GM21825 (cell line): Measurements from ENCODE around the gene SCO1.
"Not testable (repeated sequence)": the region's sequence is repeated elsewhere in the genome, so short reads cannot be mapped to it uniquely, and the experiment has no call there.

Experiments used
- ATAC-seq: cut with Tn5 transposase; IDR thresholded peaks from one replicate; pipeline ENCODE4 v1.9.1; 2021; ENCODE audit warnings: mild to moderate bottlenecking, moderate library complexity; ENCODE audit not compliant: unreplicated experiment

Gene SCO1

DNA sequence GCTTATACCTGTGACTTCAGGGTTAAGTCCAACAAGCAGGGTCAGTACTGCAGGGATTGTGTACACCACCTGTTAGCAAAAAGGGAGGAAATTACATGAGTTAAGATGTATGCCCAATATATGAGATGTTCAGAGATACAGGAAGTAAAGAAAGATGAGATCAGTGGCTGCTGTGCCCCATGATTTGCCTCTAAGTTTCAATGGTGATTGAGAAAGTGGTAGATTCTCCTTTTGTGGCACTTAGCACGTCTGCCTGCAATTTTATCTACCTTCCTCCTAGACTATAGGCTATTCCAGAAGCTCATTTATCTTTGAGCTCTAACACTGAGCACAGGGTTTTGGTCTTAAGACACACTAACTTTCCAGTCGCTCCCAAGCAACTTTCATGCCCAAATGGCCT, 28.9 kb upstream of the SCO1 start:
- ATAC-seq: no peak

DNA sequence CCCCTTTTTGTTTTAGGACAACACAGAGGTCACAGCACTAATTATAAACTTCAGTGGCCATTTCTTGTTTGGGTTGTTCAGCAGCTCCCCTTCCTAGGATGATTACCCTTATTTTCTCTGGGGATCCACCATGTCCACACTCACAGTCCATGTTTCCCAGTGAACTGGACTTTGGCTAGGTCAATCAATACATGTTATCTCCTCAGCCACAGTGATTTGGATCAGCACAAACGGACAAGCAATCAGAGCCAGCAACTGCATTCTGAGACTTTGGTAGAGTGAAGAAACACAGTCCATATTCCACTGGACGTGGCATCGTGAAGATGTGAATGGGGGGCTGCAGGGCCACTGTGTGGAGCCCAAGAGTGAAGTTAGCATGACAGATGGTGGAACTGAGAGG, 27.9 kb upstream of the SCO1 start:
- ATAC-seq: no peak

DNA sequence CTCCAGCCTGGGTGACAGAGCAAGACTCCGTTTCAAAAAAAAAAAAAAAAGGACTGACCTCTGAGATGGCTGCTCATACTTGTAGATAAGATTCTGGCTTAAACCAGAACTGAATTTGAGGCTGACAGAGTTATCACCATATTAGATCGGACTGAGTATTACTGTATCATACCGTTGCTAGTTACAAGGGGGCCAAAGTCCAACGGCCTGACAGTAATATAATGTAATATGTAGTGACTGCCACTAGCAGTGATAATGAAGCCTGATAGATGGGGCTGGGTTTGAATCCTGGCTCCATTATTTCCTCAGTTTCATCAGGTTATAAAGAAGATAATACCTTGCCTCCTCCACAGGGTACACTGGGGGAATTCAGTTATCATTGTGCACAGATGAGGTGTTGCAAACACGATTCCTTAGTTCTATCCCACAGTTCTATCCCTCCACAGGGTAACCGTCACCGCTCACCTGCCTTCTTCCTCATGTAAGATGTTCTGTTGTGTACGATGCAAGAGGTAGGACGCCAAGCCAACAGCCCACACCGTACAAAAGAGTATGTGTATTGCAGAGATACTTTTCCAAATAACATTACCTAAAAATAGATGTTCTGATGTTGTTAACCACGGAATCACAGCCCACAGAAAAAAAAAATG, 27.3 kb upstream of the SCO1 start:
- no peak for ATAC-seq

DNA sequence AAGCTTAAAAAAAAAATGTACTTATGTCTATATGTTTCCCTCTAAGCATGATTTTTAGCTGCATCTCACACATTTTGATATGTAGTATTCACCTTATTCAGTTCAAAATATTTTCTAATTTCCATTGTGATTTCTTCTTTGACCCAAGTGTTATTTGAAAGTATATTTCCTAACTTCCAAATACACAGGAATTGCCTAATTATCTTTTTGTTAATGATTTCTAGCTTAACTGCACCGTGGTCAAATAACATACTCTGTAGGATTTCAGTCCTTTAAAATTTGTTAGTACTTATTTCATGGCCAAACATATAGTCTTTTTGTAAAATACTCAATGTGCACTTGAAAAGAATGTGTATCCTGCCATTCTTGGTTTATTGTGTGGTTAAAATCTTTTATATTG, 21.2 kb upstream of the SCO1 start:
- no peak for ATAC-seq

DNA sequence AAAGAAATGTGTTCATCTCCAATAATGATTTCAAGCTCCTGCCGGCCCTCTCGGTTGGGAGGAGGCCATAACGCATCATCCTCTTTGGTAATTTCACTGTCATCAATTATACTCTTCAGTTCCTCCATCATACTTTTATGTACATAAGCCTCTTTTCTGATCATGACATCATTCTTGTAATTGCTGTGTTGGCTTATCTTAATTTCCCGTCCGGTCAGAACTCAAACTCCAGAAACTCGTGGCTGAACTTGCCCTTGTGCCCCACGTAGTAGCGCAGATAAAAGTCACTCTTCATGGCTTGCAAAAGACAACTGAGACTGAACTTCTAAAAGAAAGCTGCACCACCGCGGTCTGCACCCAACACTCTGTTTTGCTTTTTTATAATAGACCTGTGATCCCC, 18.9 kb upstream of the SCO1 start:
- no peak for ATAC-seq

DNA sequence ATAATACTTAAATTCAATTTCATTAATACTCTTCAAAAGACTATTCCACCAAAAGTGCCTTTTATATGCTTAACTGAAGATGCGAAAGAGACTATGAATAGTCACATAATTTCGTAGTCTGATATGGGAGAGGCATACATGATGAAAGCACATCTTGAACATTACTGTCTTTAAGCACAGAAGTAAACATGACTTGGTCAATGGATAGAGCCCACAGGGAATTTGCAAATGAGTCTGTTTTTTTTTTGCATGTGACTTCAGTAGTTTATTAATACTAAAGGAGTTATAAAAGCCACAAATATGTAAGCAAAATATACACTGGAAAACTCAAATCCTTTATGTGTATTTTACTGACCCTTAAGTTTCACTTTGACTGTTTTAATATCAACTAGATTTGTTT, 16.0 kb upstream of the SCO1 start:
- no peak for ATAC-seq

DNA sequence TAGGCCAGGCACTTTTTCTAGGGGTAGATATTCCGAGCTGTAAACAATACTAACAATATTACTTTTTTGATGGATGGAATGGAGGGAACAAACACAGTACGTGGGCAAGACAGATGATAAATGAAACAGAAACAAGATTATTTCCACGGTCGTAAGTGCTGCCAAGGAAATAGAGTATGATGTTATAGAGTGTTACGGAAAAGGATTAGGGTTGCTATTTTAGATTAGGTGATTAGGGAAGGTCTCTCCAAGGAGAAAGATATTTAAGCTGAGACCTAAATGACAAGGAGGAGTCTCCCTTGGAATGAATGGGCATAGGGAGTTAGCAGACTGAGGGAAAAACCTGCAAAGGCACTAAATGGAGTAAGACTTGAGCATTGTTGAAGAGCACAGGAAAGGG, 8.4 kb upstream of the SCO1 start:
- no peak for ATAC-seq

DNA sequence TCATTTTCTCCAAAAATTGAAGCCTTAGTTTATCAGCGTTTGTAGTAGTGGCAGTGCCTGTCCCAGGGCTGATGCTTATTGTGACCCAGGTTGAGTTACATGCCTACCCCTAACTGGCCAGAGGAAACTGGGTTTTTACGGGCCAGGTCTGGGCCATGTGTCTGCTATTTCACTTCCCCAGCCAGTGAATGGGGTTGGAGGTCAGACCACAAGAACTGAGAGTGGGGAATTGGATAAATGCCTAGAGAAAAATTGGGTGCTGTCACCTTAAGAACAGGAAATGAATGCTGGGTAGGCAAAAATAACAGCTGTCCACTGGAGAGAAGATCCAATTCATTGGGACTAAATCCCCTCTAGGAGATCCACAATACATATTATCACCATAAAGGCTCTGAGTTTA, 5.2 kb upstream of the SCO1 start:
- ATAC-seq: no peak

DNA sequence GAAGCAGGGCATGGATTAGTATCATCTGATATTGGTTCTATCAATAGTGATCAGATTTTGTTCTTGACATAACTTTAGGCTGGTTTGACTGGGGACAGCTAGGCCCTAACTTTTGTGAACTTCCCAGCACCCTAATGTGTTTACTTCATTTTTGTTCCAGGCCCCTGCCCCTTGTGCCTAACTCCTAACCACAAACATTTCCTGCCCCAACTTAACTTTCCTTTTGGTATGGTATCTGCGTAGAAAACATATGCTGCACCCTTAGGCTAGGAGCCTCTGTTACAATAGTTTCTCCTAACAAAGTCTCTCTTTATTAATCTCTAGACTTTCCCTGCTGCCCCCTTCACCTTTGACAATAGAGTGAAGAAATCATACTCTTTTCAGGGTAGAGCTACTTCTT, 2.5 kb upstream of the SCO1 start:
- ATAC-seq: no peak

DNA sequence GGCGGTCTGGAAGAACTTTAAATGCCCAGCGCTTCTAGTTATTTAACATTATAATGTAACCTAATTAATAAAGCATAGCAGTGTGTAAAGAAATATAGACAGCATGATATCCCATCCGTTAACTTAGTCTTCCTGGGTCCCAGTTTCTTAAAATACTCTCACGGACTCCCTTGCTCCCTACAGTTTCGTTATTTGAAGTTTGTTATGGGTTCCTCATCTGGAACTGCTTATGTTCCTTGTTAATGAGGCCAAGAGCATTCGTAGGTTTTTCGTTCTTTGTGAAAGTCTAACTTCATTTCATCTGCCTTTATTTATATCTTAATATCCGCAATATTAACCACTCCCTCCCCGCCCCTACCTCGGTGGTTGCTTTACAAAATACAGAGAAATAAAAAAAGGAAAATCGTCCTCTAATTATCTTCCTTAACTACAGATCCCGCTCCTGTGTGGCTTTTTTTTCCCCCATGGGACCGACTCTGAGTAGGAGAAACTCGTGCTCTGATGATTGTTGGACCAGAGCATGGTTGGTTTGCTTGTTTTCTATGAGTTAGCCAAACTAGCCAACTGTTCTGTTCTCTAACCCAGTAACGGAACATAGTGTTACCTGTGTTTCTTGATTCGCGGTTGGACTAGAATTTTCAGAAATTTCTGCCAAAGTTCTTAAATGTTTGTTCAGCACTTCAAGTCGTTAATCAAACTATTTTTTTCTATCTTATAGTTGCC, 924 bp upstream of the SCO1 start:
- ATAC-seq: no peak

DNA sequence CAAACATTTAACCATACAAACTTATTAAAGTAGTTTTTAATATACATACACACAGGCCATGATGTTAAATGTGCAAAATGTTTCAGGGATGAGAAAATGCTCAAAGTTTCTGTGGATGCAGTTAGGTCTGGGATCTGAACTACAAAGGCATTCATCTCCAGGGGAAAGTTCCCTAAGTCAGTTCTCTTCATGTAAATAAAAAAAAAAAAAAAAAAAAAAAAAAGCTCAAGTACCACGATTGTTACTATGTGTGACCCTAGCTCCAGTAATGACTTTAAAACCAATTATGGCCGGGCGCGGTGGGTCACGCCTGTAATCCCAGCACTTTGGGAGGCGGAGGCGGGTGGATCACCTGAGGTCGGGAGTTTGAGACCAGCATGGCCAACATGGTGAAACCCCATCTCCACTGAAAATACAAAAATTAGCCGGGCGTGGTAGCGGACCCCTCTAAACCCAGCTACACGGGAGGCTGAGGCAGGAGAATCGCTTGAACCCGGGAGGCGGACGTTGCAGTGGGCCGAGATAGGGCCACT, 1.4 kb downstream of the SCO1 start:
- ATAC-seq: not testable (repeated sequence)

DNA sequence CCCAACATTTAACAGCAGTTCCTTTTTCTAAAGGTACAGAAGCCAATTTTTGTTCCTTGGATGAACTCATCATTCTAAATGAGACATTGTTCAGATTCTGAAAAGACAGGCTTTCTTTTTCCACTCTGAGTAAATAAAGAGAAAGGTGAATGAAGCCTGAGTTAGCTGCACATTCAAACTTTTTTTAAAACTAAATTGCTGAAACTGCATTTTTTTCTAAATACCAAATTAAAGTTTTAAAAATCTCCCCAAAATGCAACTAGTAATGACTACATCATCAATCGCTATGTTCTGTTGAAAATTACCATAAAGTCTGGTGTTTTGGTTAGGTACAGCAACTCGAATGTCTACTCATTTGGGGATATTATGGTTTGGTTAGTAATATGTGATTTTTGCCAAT, 9.8 kb downstream of the SCO1 start:
- ATAC-seq: no peak

DNA sequence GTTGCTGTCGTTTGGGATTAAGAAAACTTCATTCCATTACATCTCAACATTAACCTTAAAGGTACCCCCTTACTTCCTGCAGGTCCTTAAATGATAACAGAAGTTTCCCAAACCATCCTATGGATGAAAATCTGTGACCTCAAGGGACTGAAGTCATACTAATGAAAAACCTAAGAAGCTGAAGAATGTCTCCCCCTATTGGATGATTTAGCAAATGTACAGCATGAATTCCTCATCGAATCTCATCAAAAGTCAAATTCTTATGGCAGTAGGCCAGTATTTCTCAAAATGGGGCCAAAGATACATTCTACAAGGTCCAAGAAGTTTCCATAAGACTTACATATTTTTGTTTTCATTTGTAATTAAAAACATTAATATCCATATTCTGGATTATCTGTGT, 13.5 kb downstream of the SCO1 start:
- no peak for ATAC-seq

DNA sequence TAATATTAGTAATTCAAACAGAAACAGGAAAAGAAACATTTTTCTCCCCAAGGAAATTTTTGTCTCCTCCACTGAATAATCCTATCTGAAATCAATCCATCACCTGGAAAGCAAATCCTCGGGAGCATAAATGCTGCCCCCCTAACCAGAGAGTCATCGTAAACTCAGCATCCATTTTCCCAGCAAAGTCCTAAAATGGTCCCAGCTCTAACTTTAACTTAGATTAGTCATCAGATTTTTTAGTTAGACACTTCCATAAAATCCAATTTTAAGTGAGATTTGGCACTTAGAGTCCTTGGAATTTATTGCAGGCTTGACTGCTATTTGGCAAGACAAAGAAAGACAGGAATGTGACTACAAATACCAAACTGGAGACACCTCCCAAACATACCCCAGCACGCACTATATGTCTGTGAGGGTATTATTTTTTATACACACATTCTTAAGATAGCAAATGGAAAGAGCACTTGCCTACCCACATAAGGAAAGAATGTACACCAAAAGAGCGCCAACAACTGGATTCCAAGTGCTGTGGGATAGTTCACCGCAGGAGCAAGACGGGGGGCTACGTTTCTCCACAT, 15.4 kb downstream of the SCO1 start:
- ATAC-seq: no peak

DNA sequence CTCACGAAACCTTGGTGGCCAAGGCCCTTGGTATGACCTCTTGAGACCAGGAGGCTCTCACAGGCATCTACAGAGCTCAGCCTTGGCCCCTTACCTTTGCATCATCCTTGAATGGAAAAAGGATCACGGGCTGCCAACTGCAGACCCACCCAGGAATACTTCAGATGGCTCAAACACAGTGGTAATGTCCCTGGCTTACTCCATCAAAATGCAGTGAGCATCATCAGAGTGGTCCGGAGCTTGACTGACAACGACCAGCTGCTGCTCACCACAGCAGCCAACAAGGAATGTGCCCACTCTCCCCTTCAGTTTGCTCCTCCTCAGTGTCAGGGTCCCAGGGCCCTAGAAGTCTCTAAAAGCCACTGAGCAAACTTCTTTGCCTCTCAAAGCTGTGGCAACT, 22.6 kb downstream of the SCO1 start:
- no peak for ATAC-seq

DNA sequence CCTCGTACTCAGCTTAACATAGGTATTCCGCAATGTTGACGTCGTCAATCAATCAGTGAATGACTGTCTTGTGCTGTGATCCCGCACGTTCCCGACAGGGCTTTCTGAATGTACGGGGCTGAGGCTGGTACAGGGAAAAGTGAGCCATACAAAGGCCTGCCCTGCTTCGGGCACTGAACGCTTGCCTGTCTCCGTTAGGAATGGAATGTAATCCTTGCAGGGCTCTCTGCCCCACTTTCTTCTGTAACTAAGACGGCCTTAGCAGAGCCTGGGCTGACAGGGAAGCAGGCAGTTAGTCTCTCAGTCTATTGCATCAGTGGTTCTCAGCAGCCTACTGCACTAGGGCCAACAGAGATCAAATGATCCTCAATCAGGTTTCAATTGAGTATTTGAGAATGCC, 24.0 kb downstream of the SCO1 start:
- ATAC-seq: no peak

DNA sequence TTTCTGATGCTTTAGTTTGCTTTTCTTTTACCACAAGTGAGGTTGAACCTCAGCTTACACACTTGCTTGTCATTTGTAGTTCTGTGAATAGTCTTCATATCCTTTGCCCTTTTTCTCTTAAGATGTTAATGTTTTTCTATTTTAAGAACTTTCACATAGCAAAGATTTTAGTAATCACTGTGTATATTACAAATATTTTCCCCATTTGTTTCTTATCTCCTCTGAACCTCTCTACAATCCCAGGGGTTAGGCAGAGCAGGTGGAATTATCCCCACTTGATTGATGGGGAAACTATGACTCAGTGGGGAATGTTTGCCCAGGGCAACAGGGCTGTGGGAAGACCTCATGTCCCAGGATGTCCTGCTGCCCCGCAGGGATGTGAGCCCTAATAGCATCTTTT, 28.6 kb downstream of the SCO1 start:
- no peak for ATAC-seq

DNA sequence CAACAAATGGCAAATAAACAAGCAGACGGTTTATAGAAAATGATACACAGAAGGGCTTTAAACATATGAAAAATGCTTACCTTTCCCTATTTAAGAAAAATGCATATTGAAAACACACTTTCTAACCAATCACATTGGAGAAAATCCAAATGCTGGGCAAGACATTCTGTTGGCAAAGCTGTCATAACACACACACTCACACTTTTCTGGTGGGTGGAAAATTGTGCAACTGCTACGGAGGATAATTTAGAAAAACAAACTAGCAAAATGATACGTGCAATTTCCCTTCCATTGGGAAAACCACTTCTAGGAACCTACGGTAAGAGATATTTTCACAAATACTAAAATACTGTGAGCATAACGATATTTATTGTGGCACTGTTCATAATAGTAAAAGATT, 30.4 kb downstream of the SCO1 start:
- no peak for ATAC-seq

DNA sequence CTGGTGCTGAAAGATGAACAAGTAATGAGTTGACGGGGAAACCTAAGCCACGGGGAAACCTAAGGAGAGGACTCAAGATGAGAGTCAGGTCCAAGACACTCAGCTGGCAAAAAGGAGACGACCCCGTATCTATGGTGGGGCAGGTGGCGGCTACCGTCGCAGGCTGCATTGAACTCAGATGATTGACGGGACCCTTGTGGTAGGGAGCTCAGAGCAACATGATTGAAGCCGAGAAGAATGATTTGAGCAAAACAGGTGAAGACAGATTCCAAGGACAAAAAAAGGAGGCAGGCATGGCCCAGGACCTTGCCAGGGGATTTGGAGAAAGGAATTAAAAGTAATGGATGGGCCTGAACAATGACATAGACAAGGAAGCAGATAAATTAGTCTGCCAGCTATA, 32.8 kb downstream of the SCO1 start:
- no peak for ATAC-seq

DNA sequence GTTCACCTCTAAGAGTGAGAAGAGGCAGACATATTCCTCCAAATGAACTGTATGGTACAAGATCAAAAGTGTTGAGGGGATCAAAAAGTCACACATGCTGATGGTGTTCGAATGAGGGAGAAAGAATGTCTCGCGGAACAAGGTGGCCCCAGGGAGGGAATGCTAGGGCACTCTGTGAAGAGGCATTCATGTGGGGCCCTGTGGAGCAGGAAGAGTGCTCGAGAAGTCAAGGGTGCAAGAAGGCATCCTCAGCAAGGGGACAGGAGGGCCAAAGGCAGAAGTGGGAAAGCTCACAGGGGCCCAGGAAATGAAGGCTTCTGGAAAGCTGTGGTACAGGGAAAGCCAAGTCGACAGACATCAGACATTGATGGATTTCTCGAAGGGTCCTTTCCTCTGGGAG, 34.1 kb downstream of the SCO1 start:
- ATAC-seq: no peak

DNA sequence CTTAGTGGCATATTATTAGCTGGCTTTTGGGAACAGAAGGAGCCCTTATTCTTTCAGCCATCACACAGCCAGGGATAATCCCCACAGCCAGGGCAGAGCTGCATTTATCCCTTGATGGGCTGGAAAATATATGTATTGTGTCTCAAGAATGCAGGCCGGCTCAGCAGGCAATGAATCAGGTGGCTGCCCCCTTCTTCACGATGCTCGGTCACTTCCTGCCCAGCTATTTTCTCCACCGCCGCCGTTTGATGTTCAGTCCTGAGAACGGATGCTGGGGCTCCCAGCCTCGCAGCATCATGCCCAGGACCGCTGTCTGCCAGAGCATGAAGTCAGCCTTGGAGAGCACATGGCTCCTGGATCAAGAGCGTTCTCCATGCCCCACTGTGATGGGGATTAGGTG, 35.9 kb downstream of the SCO1 start:
- no peak for ATAC-seq

DNA sequence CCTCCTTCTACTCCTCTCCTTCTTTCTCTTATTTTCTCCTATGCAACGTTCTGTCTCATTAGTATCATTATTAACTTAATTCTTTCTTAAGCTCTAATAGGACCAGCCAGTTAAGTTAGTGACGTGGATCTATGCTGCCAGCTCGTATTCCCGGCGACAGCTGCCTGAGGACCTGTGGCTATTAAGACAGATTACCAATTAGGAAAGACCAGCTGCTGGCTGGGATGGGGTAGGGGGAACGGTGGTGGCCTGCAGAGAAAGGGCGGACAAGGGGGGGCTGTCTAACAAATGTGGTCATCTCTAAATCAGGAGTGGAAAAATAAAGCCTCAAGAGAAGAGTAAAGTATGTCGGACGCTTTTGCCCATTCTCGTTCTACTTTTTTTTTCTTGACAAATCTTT, 39.5 kb downstream of the SCO1 start:
- ATAC-seq: no peak
